GM23338 (cell line): ENCODE results near the gene CARHSP1. TPM values are rescaled to one million over a fixed set of nuclear protein-coding genes. Genes with fewer than 3 reads are reported as not detected.
A peak's percentile ranks its signal among the peaks of the same experiment; 100 is the strongest.

Experiments used
- ATAC-seq: fragments of 200-7000 bp; cut with Tn5 transposase; 3 replicates; pipeline ENCODE4 v1.9.1; 2020
- DNase-seq: peaks from one replicate; pipeline ENCODE4 v3.0.0-alpha.2; 2015; ENCODE audit warnings: low spot score
- H2AFZ ChIP-seq: fragments of 200-600 bp; sonication (generic); 2 replicates; pipeline ENCODE4 v1.8.0; 2016; ENCODE audit warnings: antibody characterized with exemption, mild to moderate bottlenecking, moderate library complexity
- H3F3A ChIP-seq: fragments of 200-600 bp; sonication (generic); replicated peaks from 2 replicates; pipeline ENCODE4 v1.8.0; 2017; ENCODE audit warnings: antibody characterized with exemption, mixed run types, low read depth
- H3K27ac ChIP-seq: fragments of 200-600 bp; sonication (generic); 2 replicates; pipeline ENCODE4 v1.6.1; 2016; ENCODE audit warnings: low read depth
- H3K27me3 ChIP-seq: fragments of 200-600 bp; sonication (generic); 2 replicates; pipeline ENCODE4 v1.8.0; 2016; ENCODE audit warnings: mild to moderate bottlenecking, mixed run types, moderate library complexity; ENCODE audit not compliant: insufficient read depth
- H3K36me3 ChIP-seq: fragments of 200-600 bp; sonication (generic); 2 replicates; pipeline ENCODE4 v1.8.0; 2016; ENCODE audit warnings: mild to moderate bottlenecking; ENCODE audit not compliant: insufficient read depth
- H3K4me1 ChIP-seq: fragments of 200-600 bp; sonication (generic); 2 replicates; pipeline ENCODE4 v1.8.0; 2016; ENCODE audit warnings: mild to moderate bottlenecking, moderate library complexity; ENCODE audit not compliant: insufficient read depth
- H3K4me2 ChIP-seq: fragments of 200-600 bp; sonication (generic); 2 replicates; pipeline ENCODE4 v1.7.1; 2017; ENCODE audit warnings: mixed run types
- H3K4me3 ChIP-seq: fragments of 200-600 bp; sonication (generic); 2 replicates; pipeline ENCODE4 v1.6.1; 2016; ENCODE audit warnings: mixed run types
- H3K79me2 ChIP-seq: fragments of 200-600 bp; sonication (generic); replicated peaks from 2 replicates; pipeline ENCODE4 v1.8.0; 2017; ENCODE audit warnings: mild to moderate bottlenecking; ENCODE audit not compliant: insufficient read depth
- H3K9me2 ChIP-seq: fragments of 200-600 bp; sonication (generic); 2 replicates; pipeline ENCODE4 v1.8.0; 2017; ENCODE audit not compliant: insufficient read depth
- H4K20me1 ChIP-seq: fragments of 200-600 bp; sonication (generic); replicated peaks from 2 replicates; pipeline ENCODE4 v1.8.0; 2017; ENCODE audit warnings: mild to moderate bottlenecking; ENCODE audit not compliant: insufficient read depth
- H3K27ac Mint-ChIP-seq: 2 replicates; pipeline ENCODE4 v1.8.0; 2020; ENCODE audit warnings: inconsistent platforms, mild to moderate bottlenecking, moderate library complexity, mixed read lengths
- H3K27me3 Mint-ChIP-seq: 3 replicates; pipeline ENCODE4 v1.8.0; 2022; ENCODE audit warnings: low read depth, mild to moderate bottlenecking, moderate library complexity, mixed read lengths, inconsistent platforms; ENCODE audit not compliant: insufficient read depth, poor library complexity
- H3K36me3 Mint-ChIP-seq: 3 replicates; pipeline ENCODE4 v1.8.0; 2021; ENCODE audit warnings: low read depth, mild to moderate bottlenecking, inconsistent platforms, moderate library complexity, mixed read lengths
- H3K4me1 Mint-ChIP-seq: 3 replicates; pipeline ENCODE4 v1.8.0; 2020; ENCODE audit warnings: mild to moderate bottlenecking, inconsistent platforms, mixed read lengths
- H3K4me3 Mint-ChIP-seq: 3 replicates; pipeline ENCODE4 v1.8.0; 2021; ENCODE audit warnings: moderate library complexity, mild to moderate bottlenecking, inconsistent platforms, mixed read lengths
- H3K9me3 Mint-ChIP-seq: 3 replicates; pipeline ENCODE4 v1.8.0; 2020; ENCODE audit warnings: moderate library complexity, mild to moderate bottlenecking, inconsistent platforms, mixed read lengths
- CREB1 ChIP-seq: fragments of 250-450 bp; sonication (Bioruptor Pico); IDR thresholded peaks from 2 replicates; pipeline ENCODE4 v1.5.0; 2020; ENCODE audit warnings: low read depth, mild to moderate bottlenecking, moderate library complexity
- JUNB ChIP-seq: IDR thresholded peaks from one replicate; pipeline ENCODE4 v1.6.1; 2016; ENCODE audit warnings: antibody characterized with exemption; ENCODE audit not compliant: unreplicated experiment
- NANOG ChIP-seq: IDR thresholded peaks from 2 replicates; pipeline ENCODE4 v1.6.1; 2016; ENCODE audit warnings: antibody characterized with exemption, borderline replicate concordance
- POLR2AphosphoS5 ChIP-seq: IDR thresholded peaks from 2 replicates; pipeline ENCODE4 v1.6.1; 2016; ENCODE audit warnings: antibody characterized with exemption, low read depth
- STAT1 ChIP-seq: IDR thresholded peaks from one replicate; pipeline ENCODE4 v1.6.1; 2016; ENCODE audit warnings: antibody characterized with exemption; ENCODE audit not compliant: unreplicated experiment
- ZNF114 ChIP-seq: fragments of 250-450 bp; sonication (Bioruptor Pico); IDR thresholded peaks from 2 replicates; pipeline ENCODE4 v1.5.0; 2020; ENCODE audit warnings: mild to moderate bottlenecking, moderate library complexity
- ZNF331 ChIP-seq: fragments of 250-450 bp; sonication (Bioruptor Pico); IDR thresholded peaks from 2 replicates; pipeline ENCODE4 v1.5.0; 2020; ENCODE audit warnings: low read depth, mild to moderate bottlenecking, moderate library complexity
- polyA plus RNA-seq: library from polyadenylated mRNA; unstranded; fragments of >200 nt; fragmentation: Nextera tagmentation; extraction: Ambion mirVana; gene quantifications from 2 replicates; pipeline ENCODE4 v1.2.1, GENCODE V29; 2016
- total RNA-seq: library from RNA; depleted of rRNA; stranded (reverse); fragments of >200 nt; shearing (Covaris generic); gene quantifications from 2 replicates; pipeline ENCODE4 v1.2.3, GENCODE V29; 2014
- TF ChIP-seq, protein P1 (sequence below), 2 experiments: fragments of 200-600 bp in 1 of 2; sonication (generic) in 1 of 2; conservative IDR thresholded peaks; 2 replicates each; pipeline versions ENCODE4 v1.5.1 to v1.6.1; 2016 to 2017; ENCODE audit warnings: antibody characterized with exemption in 2 of 2, low read depth in 2 of 2, mild to moderate bottlenecking in 2 of 2, moderate library complexity in 1 of 2
- TF ChIP-seq, protein P2 (sequence below): IDR thresholded peaks from 2 replicates; pipeline ENCODE4 v1.6.1; 2016; ENCODE audit warnings: antibody characterized with exemption
- TF ChIP-seq, protein P3 (sequence below): fragments of 250-450 bp; sonication (Bioruptor Pico); IDR thresholded peaks from 2 replicates; pipeline ENCODE4 v1.5.0; 2020; ENCODE audit warnings: mild to moderate bottlenecking, moderate library complexity

The CARHSP1 gene
- total and polyA plus RNA-seq, 2 experiments from 2014 or later: 286 to 339 TPM

DNA sequence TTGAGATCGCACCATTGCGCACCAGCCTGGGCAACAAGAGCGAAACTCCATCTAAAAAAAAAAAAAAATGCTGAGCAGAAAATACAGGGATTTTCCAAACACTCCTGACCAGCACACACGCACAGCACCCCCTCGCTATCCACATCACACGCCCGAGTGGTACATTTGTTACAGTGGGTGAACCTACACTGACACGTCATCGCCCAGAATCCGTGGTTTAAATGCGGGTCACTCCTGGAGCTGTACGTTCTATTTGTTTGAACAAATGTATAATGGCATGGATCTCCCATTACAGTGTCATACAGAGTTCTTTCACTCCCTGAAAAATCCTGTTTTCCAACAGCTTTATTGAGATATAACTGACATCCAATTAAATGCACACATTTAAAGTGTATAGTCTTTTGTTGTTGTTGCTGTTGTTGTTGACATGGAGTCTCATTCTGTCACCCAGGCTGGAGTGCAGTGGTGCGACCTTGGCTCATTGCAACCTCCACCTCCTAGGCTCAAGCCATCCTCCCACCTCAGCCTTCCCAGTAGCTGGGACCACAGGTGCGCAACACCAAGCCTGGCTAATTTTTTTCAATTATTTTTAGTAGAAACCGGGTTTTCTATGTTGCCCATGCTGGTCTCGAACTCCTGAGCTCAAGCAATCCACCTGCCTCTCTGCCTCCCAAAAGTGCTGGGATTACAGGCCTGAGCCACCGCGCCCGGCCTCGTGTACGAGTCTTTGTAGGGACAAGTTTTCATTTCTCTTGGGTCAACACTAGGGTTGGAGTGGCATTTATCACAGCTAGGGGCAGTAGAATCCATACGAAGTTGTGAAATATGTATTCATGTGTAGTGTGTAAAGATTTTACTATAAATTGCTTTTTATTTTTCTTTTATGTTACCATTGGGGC is 4.4 kb upstream of the CARHSP1 start:
- Mint-ChIP-seq H3K4me3 (no peak overlapping the region), H3K9me3 (no peaks in the 10 kb centered on the region), H3K4me1 (peaks cover 20% of the 10 kb centered on the region), H3K27ac (no peak overlapping the region), H3K36me3 (no peaks in the 10 kb centered on the region), H3K27me3 (peaks cover 13% of the 10 kb centered on the region)
- no peak overlapping the region for H2AFZ ChIP-seq
- TF ChIP-seq ZNF331: no peak
- TF ChIP-seq, protein P1, sequence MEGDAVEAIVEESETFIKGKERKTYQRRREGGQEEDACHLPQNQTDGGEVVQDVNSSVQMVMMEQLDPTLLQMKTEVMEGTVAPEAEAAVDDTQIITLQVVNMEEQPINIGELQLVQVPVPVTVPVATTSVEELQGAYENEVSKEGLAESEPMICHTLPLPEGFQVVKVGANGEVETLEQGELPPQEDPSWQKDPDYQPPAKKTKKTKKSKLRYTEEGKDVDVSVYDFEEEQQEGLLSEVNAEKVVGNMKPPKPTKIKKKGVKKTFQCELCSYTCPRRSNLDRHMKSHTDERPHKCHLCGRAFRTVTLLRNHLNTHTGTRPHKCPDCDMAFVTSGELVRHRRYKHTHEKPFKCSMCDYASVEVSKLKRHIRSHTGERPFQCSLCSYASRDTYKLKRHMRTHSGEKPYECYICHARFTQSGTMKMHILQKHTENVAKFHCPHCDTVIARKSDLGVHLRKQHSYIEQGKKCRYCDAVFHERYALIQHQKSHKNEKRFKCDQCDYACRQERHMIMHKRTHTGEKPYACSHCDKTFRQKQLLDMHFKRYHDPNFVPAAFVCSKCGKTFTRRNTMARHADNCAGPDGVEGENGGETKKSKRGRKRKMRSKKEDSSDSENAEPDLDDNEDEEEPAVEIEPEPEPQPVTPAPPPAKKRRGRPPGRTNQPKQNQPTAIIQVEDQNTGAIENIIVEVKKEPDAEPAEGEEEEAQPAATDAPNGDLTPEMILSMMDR (conservative IDR thresholded peaks at IDR 0.05; ENCODE audit: low read depth in 2 of 2): peak in 1 of 2 experiments; percentile 33; a peak in 2 of 4 replicates
- peaks cover 6% of the 10 kb centered on the region for H3K79me2 ChIP-seq
- no peaks in the 10 kb centered on the region for H3K27me3 ChIP-seq
- no peak overlapping the region for H3K4me3 ChIP-seq
- H3K36me3 ChIP-seq: no peaks in the 10 kb centered on the region
- H4K20me1 ChIP-seq: no peaks in the 10 kb centered on the region
- DNase-seq: no peak
- no peak overlapping the region for H3K4me2 ChIP-seq
- H3K9me2 ChIP-seq: no peaks in the 10 kb centered on the region
- ATAC-seq: no peak
- H3K4me1 ChIP-seq: peaks cover 11% of the 10 kb centered on the region
- peaks cover 7% of the 10 kb centered on the region; the same call in 1 of the 2 replicates for H3F3A ChIP-seq
- H3K27ac ChIP-seq: no peak overlapping the region

DNA sequence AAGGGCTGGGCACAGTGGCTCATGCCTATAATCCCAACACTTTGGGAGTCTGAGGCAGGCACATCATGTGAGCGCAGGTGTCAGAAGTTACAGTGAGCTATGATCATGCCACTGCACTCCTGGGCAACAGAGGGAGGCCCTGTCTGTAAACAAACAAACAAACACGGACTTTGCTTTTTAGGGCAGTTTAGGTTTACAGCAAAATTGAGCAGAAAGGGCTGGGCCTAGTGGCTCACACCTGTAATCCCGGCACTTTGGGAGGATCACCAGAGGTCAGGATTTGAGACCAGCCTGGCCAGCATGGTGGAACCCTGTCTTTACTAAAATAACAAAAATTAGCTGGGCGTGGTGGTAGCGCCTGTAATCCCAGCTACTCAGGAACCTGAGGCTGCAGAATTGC is 3.3 kb upstream of the CARHSP1 start:
- no peak overlapping the region for H3K4me3 Mint-ChIP-seq
- Histone ChIP-seq H3K4me2 (no peak overlapping the region), H3K9me2 (no peaks in the 10 kb centered on the region), H3K79me2 (peaks cover 17% of the 10 kb centered on the region), H3K36me3 (no peaks in the 10 kb centered on the region), H3K27me3 (no peaks in the 10 kb centered on the region), H3F3A (peaks cover 9% of the 10 kb centered on the region; the same call in 1 of the 2 replicates), H3K4me1 (peaks cover 8% of the 10 kb centered on the region), H2AFZ (no peak overlapping the region), H3K27ac (no peak overlapping the region), H4K20me1 (peaks cover 9% of the 10 kb centered on the region), H3K4me3 (no peak overlapping the region)
- no peak overlapping the region for H3K27ac Mint-ChIP-seq
- H3K4me1 Mint-ChIP-seq: peaks cover 16% of the 10 kb centered on the region
- ATAC-seq (no peak), DNase-seq (no peak)
- peaks cover 21% of the 10 kb centered on the region for H3K27me3 Mint-ChIP-seq
- peaks cover 6% of the 10 kb centered on the region for H3K36me3 Mint-ChIP-seq
- no peak for TF ChIP-seq JUNB
- no peak for TF ChIP-seq STAT1
- TF ChIP-seq ZNF114 (CRISPR knock-in tag): no peak
- no peak for TF ChIP-seq CREB1 (CRISPR knock-in tag)
- TF ChIP-seq, protein P2, sequence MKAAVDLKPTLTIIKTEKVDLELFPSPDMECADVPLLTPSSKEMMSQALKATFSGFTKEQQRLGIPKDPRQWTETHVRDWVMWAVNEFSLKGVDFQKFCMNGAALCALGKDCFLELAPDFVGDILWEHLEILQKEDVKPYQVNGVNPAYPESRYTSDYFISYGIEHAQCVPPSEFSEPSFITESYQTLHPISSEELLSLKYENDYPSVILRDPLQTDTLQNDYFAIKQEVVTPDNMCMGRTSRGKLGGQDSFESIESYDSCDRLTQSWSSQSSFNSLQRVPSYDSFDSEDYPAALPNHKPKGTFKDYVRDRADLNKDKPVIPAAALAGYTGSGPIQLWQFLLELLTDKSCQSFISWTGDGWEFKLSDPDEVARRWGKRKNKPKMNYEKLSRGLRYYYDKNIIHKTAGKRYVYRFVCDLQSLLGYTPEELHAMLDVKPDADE: no peak
- TF ChIP-seq NANOG: no peak
- TF ChIP-seq POLR2AphosphoS5: no peak
- TF ChIP-seq, protein P3, sequence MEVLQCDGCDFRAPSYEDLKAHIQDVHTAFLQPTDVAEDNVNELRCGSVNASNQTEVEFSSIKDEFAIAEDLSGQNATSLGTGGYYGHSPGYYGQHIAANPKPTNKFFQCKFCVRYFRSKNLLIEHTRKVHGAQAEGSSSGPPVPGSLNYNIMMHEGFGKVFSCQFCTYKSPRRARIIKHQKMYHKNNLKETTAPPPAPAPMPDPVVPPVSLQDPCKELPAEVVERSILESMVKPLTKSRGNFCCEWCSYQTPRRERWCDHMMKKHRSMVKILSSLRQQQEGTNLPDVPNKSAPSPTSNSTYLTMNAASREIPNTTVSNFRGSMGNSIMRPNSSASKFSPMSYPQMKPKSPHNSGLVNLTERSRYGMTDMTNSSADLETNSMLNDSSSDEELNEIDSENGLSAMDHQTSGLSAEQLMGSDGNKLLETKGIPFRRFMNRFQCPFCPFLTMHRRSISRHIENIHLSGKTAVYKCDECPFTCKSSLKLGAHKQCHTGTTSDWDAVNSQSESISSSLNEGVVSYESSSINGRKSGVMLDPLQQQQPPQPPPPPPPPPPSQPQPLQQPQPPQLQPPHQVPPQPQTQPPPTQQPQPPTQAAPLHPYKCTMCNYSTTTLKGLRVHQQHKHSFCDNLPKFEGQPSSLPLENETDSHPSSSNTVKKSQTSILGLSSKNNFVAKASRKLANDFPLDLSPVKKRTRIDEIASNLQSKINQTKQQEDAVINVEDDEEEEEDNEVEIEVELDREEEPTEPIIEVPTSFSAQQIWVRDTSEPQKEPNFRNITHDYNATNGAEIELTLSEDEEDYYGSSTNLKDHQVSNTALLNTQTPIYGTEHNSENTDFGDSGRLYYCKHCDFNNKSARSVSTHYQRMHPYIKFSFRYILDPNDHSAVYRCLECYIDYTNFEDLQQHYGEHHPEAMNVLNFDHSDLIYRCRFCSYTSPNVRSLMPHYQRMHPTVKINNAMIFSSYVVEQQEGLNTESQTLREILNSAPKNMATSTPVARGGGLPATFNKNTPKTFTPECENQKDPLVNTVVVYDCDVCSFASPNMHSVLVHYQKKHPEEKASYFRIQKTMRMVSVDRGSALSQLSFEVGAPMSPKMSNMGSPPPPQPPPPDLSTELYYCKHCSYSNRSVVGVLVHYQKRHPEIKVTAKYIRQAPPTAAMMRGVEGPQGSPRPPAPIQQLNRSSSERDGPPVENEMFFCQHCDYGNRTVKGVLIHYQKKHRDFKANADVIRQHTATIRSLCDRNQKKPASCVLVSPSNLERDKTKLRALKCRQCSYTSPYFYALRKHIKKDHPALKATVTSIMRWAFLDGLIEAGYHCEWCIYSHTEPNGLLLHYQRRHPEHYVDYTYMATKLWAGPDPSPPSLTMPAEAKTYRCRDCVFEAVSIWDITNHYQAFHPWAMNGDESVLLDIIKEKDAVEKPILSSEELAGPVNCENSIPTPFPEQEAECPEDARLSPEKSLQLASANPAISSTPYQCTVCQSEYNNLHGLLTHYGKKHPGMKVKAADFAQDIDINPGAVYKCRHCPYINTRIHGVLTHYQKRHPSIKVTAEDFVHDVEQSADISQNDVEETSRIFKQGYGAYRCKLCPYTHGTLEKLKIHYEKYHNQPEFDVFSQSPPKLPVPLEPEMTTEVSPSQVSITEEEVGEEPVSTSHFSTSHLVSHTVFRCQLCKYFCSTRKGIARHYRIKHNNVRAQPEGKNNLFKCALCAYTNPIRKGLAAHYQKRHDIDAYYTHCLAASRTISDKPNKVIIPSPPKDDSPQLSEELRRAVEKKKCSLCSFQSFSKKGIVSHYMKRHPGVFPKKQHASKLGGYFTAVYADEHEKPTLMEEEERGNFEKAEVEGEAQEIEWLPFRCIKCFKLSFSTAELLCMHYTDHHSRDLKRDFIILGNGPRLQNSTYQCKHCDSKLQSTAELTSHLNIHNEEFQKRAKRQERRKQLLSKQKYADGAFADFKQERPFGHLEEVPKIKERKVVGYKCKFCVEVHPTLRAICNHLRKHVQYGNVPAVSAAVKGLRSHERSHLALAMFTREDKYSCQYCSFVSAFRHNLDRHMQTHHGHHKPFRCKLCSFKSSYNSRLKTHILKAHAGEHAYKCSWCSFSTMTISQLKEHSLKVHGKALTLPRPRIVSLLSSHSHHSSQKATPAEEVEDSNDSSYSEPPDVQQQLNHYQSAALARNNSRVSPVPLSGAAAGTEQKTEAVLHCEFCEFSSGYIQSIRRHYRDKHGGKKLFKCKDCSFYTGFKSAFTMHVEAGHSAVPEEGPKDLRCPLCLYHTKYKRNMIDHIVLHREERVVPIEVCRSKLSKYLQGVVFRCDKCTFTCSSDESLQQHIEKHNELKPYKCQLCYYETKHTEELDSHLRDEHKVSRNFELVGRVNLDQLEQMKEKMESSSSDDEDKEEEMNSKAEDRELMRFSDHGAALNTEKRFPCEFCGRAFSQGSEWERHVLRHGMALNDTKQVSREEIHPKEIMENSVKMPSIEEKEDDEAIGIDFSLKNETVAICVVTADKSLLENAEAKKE (CRISPR knock-in tag): no peak
- no peaks in the 10 kb centered on the region; the same call in 2 of the 3 replicates for H3K9me3 Mint-ChIP-seq
